Mesothelial cell of epicardium (in vitro differentiated cells): ENCODE measurements around the gene STAMBP. TPM values are rescaled to one million over a fixed set of nuclear protein-coding genes. Genes with fewer than 3 reads are reported as not detected.

ENCODE experiments used
- DNase-seq, 2 experiments: peaks; one replicate each; pipeline ENCODE4 v3.0.0; 2021; ENCODE audit warnings: low spot score in 2 of 2; ENCODE audit not compliant: unreplicated experiment in 2 of 2
- H3K27ac Mint-ChIP-seq: 2 replicates; pipeline ENCODE4 v1.8.0; 2021; ENCODE audit warnings: mixed read lengths
- H3K27me3 Mint-ChIP-seq: 2 replicates; pipeline ENCODE4 v1.8.0; 2021; ENCODE audit warnings: low read depth, mixed read lengths
- H3K36me3 Mint-ChIP-seq: 2 replicates; pipeline ENCODE4 v1.8.0; 2021; ENCODE audit warnings: mixed read lengths
- H3K4me1 Mint-ChIP-seq: 2 replicates; pipeline ENCODE4 v1.8.0; 2021; ENCODE audit warnings: mixed read lengths
- H3K4me3 Mint-ChIP-seq: 2 replicates; pipeline ENCODE4 v1.8.0; 2021; ENCODE audit warnings: mild to moderate bottlenecking, moderate library complexity, mixed read lengths
- H3K9me3 Mint-ChIP-seq: 2 replicates; pipeline ENCODE4 v1.8.0; 2021; ENCODE audit warnings: mixed read lengths
- total RNA-seq: library from RNA; stranded (reverse); gene quantifications from 3 replicates; pipeline ENCODE4 v1.2.1, GENCODE V29; 2021
- TF ChIP-seq, protein P1 (sequence below): fragments of 200-600 bp; sonication (generic); IDR thresholded peaks from one replicate; pipeline ENCODE4 v1.5.0; 2021; ENCODE audit warnings: antibody characterized with exemption; ENCODE audit not compliant: unreplicated experiment

STAMBP gene
- total RNA-seq, 1 donor from 2014 or later, result 33.2 TPM

DNA sequence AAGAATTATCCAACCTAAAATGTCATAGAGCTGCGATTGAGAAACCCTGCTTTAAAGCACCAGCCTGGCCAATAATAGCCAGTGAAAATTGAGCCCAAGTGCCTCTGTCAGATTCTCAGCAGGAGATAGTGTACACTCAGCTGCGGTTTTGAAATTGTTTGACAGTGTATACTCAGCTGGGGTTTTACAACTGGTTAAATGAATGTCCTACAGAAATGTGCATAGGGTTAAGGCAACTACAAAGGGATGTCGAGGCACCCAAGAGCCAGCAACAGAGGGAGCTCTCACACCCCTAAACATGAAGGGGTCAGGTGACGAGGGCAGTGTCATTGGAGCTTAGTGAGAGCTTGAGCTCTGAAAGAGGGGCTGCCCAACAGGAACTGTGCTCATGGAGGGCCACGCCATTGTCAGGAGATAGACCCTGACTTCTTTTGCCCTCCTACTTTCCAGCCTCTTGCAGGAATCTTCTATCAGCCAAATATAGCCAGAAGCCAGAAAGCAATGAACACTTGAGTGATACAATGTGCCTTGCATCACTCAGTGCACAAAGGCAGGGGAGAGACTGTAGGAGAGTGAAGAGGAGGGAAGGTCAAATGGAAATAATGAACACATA, 79.2 kb downstream of the STAMBP start:
- no peaks in the 10 kb centered on the region for H3K9me3 Mint-ChIP-seq
- no peak overlapping the region for H3K4me3 Mint-ChIP-seq
- no peaks in the 10 kb centered on the region for H3K4me1 Mint-ChIP-seq
- TF ChIP-seq, protein P1, sequence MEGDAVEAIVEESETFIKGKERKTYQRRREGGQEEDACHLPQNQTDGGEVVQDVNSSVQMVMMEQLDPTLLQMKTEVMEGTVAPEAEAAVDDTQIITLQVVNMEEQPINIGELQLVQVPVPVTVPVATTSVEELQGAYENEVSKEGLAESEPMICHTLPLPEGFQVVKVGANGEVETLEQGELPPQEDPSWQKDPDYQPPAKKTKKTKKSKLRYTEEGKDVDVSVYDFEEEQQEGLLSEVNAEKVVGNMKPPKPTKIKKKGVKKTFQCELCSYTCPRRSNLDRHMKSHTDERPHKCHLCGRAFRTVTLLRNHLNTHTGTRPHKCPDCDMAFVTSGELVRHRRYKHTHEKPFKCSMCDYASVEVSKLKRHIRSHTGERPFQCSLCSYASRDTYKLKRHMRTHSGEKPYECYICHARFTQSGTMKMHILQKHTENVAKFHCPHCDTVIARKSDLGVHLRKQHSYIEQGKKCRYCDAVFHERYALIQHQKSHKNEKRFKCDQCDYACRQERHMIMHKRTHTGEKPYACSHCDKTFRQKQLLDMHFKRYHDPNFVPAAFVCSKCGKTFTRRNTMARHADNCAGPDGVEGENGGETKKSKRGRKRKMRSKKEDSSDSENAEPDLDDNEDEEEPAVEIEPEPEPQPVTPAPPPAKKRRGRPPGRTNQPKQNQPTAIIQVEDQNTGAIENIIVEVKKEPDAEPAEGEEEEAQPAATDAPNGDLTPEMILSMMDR, result no peak
- peaks cover 2% of the 10 kb centered on the region for H3K27me3 Mint-ChIP-seq
- H3K36me3 Mint-ChIP-seq, result no peaks in the 10 kb centered on the region
- DNase-seq, result no peak
- no peak overlapping the region for H3K27ac Mint-ChIP-seq

DNA sequence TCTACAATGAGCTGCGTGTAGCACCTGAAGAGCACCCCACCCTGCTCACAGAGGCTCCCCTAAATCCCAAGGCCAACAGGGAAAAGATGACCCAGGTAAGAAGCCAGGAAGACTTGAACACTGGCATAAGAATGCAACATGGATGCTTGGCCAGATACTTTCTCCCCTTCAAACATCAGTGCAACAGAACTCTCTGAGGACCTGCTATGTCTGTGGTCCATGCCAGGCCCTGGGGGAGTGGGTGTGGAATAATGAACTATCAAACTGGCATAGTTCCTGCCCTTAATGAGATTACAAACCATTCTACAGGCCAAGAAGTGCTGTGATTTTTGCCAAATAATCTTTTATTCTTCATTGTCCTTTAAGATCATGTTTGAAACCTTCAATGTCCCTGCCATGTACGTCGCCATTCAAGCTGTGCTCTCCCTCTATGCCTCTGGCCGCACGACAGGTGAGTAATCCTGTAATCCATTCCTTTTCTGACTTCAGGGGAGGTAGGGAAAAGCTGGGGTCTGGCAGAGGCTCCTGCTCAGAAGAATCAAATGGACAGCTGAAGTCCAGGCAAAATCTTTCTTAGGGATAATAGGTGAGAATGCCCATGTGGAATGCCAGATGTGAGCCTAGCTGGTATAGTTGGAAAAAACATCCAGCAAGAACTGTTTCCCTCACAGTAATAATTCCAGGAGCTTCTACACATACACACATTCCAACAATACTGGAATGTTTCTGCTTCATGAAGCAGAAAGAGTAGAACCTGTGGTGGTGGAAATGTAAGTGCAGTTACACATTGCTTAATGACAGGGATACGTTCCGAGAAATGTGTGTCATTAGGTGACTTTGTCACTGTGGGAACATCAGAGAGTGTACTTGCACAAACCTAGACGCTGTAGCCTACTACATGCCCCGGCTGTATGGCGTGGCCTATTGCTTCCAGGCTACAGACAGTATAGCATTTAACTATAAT, 80.2 kb downstream of the STAMBP start:
- Mint-ChIP-seq H3K27ac (no peak overlapping the region), H3K4me3 (no peak overlapping the region), H3K27me3 (peaks cover 2% of the 10 kb centered on the region), H3K9me3 (no peaks in the 10 kb centered on the region), H3K36me3 (no peaks in the 10 kb centered on the region), H3K4me1 (no peaks in the 10 kb centered on the region)
- TF ChIP-seq, protein P1, result no peak
- DNase-seq, result no peak

DNA sequence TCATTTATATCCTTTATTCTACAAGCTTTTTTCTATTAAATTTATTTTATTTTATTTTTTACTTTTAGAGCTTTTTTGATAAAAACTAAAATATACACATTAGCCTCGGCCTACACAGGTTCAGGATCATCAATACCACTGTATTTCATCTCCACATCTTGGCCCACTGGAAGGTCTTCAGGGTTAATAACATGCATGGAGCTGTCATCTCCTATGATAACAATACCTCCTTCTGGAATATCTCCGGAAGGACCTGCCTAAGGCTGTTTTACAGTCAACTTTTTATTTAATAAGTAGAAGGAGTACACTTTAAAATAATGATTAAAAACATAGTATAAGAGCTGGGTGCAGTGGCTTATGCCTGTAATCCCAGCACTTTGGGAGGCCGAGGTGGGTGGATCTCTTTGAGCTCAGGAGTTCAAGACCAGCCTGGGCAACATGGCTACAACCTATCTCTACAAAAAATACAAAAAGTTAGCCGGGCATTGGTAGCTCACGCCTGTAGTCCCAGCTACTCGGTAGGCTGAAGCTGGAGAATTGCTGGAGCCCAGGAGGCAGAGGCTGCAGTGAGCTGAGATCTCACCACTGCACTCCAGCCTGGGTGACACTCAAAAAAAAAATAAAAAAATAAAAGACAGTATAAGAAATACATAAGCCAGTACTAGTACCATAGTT, 82.2 kb downstream of the STAMBP start:
- Mint-ChIP-seq H3K9me3 (no peaks in the 10 kb centered on the region), H3K4me3 (no peak overlapping the region), H3K27ac (no peak overlapping the region), H3K36me3 (no peaks in the 10 kb centered on the region), H3K4me1 (no peaks in the 10 kb centered on the region), H3K27me3 (peaks cover 4% of the 10 kb centered on the region)
- no peak for DNase-seq
- TF ChIP-seq, protein P1, result no peak

DNA sequence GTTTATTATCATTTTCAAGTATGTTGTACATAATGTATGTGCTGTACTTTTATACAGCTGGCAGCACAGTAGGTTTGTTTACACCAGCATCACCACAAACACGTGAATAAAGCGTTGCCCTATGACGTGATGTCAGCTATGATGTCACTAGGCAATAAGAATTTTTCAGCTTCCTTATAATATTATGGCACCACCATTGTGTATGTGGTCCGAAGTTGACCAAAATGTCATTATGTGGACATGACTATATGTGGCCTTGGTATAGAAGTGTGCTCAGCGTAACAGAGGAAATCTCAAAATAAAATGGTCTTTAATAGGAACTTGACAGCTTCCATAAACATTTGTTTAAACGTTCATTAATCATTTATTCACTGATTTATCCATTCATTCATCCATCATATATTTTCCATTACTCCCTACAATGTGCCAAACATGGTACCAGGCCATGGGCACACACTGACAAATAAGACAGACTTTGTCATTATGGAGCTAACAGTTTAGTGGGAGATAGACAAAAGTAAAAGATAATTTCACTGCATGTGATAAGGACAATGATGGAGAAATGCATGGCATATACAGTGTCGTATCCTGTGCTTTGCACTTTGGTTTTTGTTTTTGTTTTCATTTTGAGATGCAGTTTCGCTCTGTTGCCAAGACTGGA, 82.9 kb downstream of the STAMBP start:
- no peaks in the 10 kb centered on the region for H3K4me1 Mint-ChIP-seq
- DNase-seq, result no peak
- peaks cover 4% of the 10 kb centered on the region for H3K27me3 Mint-ChIP-seq
- TF ChIP-seq, protein P1, result no peak
- H3K4me3 Mint-ChIP-seq, result no peak overlapping the region
- H3K27ac Mint-ChIP-seq, result no peak overlapping the region
- no peaks in the 10 kb centered on the region for H3K36me3 Mint-ChIP-seq
- H3K9me3 Mint-ChIP-seq, result no peaks in the 10 kb centered on the region

DNA sequence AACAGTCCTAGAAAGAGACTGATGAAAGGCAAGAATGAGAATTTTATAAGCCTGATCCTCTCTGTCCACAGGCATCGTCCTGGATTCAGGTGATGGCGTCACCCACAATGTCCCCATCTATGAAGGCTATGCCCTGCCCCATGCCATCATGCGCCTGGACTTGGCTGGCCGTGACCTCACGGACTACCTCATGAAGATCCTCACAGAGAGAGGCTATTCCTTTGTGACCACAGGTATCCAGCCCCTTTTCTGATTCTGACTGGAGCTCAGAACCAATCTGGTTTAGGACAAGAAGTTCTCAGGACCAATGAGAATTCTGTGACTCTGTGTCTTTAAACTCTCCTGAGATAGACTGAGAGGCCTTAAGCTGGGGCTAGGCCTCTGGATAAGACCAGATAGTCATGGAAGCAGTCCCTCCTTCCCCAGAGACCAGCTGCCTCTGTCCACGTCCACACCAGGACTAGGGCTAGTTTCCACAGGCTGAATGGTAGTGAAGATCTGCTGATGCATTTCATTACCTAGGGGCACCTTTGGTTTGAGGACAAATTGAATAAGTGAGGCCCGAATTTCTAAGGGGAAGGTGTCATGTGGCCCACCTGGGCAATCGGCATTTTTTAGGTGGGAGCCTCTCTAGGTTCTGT, 84.8 kb downstream of the STAMBP start:
- TF ChIP-seq, protein P1, result no peak
- no peak overlapping the region for H3K4me3 Mint-ChIP-seq
- no peak for DNase-seq
- H3K36me3 Mint-ChIP-seq, result no peaks in the 10 kb centered on the region
- no peaks in the 10 kb centered on the region for H3K4me1 Mint-ChIP-seq
- H3K9me3 Mint-ChIP-seq, result no peaks in the 10 kb centered on the region
- peaks cover 3% of the 10 kb centered on the region for H3K27me3 Mint-ChIP-seq
- H3K27ac Mint-ChIP-seq, result no peak overlapping the region
